ENCODE measurements around the gene OSBPL6.

DNA sequence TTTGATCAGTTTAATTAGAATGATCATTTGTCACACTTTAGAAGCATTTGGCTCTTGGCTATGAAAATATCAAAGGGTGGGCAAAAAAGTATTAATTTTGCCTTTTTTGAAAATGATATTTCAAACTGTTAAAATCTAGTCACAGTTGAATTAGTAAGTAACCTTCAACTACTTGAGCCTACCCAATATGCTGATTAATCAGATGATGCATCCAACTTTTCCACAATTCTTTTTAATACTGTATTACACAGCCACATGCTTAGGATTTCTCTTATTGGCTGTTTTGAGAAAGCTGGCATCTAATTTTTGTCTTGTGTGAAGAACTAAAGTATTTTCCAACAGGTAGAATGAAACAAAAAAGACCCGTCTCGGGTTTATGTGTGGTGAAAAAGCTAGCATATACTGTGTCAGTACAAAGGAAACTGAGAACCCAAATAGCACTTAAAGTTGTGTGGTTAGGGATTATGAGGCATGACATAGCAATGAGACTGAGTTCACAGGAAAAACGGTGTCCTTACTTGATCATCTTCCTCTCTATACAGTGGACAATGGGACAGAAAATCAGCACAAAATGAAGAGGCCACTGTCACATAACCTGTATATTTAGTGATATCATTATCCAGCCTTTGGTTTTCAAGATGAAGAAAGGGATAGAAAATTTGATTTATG is 11.7 kb downstream of the OSBPL6 start:
- TF ChIP-seq KLF1 (tag by site-specific recombination; IDR thresholded peaks at IDR 0.05): no peak
- TF ChIP-seq, protein P1, sequence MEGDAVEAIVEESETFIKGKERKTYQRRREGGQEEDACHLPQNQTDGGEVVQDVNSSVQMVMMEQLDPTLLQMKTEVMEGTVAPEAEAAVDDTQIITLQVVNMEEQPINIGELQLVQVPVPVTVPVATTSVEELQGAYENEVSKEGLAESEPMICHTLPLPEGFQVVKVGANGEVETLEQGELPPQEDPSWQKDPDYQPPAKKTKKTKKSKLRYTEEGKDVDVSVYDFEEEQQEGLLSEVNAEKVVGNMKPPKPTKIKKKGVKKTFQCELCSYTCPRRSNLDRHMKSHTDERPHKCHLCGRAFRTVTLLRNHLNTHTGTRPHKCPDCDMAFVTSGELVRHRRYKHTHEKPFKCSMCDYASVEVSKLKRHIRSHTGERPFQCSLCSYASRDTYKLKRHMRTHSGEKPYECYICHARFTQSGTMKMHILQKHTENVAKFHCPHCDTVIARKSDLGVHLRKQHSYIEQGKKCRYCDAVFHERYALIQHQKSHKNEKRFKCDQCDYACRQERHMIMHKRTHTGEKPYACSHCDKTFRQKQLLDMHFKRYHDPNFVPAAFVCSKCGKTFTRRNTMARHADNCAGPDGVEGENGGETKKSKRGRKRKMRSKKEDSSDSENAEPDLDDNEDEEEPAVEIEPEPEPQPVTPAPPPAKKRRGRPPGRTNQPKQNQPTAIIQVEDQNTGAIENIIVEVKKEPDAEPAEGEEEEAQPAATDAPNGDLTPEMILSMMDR (tag by site-specific recombination; IDR thresholded peaks at IDR 0.05): no peak
- no peak for TF ChIP-seq ZNF202 (tag by site-specific recombination; IDR thresholded peaks at IDR 0.05; ENCODE audit: borderline replicate concordance)
- TF ChIP-seq ZNF423 (tag by site-specific recombination; IDR thresholded peaks at IDR 0.05): no peak
- TF ChIP-seq ZNF660 (tag by site-specific recombination; IDR thresholded peaks at IDR 0.05): no peak
- no peak for TF ChIP-seq PRDM1 (tag by site-specific recombination; IDR thresholded peaks at IDR 0.05)
- TF ChIP-seq, protein P2, sequence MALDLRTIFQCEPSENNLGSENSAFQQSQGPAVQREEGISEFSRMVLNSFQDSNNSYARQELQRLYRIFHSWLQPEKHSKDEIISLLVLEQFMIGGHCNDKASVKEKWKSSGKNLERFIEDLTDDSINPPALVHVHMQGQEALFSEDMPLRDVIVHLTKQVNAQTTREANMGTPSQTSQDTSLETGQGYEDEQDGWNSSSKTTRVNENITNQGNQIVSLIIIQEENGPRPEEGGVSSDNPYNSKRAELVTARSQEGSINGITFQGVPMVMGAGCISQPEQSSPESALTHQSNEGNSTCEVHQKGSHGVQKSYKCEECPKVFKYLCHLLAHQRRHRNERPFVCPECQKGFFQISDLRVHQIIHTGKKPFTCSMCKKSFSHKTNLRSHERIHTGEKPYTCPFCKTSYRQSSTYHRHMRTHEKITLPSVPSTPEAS (tag by site-specific recombination; IDR thresholded peaks at IDR 0.05): no peak
- TF ChIP-seq, protein P3, sequence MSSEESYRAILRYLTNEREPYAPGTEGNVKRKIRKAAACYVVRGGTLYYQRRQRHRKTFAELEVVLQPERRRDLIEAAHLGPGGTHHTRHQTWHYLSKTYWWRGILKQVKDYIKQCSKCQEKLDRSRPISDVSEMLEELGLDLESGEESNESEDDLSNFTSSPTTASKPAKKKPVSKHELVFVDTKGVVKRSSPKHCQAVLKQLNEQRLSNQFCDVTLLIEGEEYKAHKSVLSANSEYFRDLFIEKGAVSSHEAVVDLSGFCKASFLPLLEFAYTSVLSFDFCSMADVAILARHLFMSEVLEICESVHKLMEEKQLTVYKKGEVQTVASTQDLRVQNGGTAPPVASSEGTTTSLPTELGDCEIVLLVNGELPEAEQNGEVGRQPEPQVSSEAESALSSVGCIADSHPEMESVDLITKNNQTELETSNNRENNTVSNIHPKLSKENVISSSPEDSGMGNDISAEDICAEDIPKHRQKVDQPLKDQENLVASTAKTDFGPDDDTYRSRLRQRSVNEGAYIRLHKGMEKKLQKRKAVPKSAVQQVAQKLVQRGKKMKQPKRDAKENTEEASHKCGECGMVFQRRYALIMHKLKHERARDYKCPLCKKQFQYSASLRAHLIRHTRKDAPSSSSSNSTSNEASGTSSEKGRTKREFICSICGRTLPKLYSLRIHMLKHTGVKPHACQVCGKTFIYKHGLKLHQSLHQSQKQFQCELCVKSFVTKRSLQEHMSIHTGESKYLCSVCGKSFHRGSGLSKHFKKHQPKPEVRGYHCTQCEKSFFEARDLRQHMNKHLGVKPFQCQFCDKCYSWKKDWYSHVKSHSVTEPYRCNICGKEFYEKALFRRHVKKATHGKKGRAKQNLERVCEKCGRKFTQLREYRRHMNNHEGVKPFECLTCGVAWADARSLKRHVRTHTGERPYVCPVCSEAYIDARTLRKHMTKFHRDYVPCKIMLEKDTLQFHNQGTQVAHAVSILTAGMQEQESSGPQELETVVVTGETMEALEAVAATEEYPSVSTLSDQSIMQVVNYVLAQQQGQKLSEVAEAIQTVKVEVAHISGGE (tag by site-specific recombination; conservative IDR thresholded peaks at IDR 0.05; ENCODE audit: low read depth): no peak
- TF ChIP-seq, protein P4, sequence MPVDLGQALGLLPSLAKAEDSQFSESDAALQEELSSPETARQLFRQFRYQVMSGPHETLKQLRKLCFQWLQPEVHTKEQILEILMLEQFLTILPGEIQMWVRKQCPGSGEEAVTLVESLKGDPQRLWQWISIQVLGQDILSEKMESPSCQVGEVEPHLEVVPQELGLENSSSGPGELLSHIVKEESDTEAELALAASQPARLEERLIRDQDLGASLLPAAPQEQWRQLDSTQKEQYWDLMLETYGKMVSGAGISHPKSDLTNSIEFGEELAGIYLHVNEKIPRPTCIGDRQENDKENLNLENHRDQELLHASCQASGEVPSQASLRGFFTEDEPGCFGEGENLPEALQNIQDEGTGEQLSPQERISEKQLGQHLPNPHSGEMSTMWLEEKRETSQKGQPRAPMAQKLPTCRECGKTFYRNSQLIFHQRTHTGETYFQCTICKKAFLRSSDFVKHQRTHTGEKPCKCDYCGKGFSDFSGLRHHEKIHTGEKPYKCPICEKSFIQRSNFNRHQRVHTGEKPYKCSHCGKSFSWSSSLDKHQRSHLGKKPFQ (tag by site-specific recombination; IDR thresholded peaks at IDR 0.05): no peak
- TF ChIP-seq SCRT1 (tag by site-specific recombination; IDR thresholded peaks at IDR 0.05; ENCODE audit: borderline replicate concordance): no peak
- no peak for TF ChIP-seq ZNF391 (tag by site-specific recombination; IDR thresholded peaks at IDR 0.05; ENCODE audit: borderline replicate concordance, low read depth)
- TF ChIP-seq ZNF184 (tag by site-specific recombination; IDR thresholded peaks at IDR 0.05): no peak

Data from HEK293 (cell line).